ENCODE data around the gene SKI. TPM values are rescaled to one million over a fixed set of nuclear protein-coding genes. Genes with fewer than 3 reads are reported as not detected.

Gene SKI
- total and polyA plus RNA-seq, 2 of the 4 experiments (the other 2 are of a cell fraction) = 2.3 to 20.1 TPM

GRCh38 chr1:2322065-2322571 lies 94.0 kb downstream of the SKI start:
- intact Hi-C loops (cut with micrococcal nuclease) (no loop called here), in situ Hi-C loops (cut with MboI; ENCODE audit: low sequenced_read_pairs) (no loop called here), dilution Hi-C loops (cut with HindIII; ENCODE audit: low sequenced_read_pairs, unreplicated experiment) (no loop called here)
- CTCF ChIA-PET = interaction anchor here (0.6 kb wide), 1 partner anchor 171 kb away, joined by 3 read pairs; no protein-coding TSS in a partner anchor
- Histone ChIP-seq H2AK9ac (replicated peaks; ENCODE audit: low read depth, low read length, poor library complexity) (peak overlapping the region; percentile 60), H3K27me3 (ENCODE audit: control insufficient read depth, insufficient read depth, low read length) (peaks cover 6% of the 10 kb centered on the region; the same call in 1 of the 2 replicates), H2BK15ac (ENCODE audit: low read depth, low read length) (no peak overlapping the region), H3K4ac (ENCODE audit: low read depth, low read length) (peak overlapping the region; percentile 50), H3K36me3 (ENCODE audit: control insufficient read depth, insufficient read depth, low read length) (no peaks in the 10 kb centered on the region), H3K9me3 (ENCODE audit: control insufficient read depth, insufficient read depth, low read length) (peaks cover 3% of the 10 kb centered on the region; the same call in 1 of the 2 replicates), H3K4me1 (ENCODE audit: control insufficient read depth, insufficient read depth, low read length) (peaks cover 12% of the 10 kb centered on the region), H3K23ac (ENCODE audit: low read depth, low read length) (0 out of 2 replicates have a peak overlapping the region, but pooled peaks have one; percentile 35), H4K91ac (ENCODE audit: insufficient read depth, low read depth, low read length) (no peak overlapping the region; the same call in 1 of the 2 replicates), H3K27ac (ENCODE audit: insufficient read depth, low read length) (peak overlapping the region; percentile 43; the same call in 1 of the 2 replicates), H3K9ac (ENCODE audit: low read depth, low read length) (peak overlapping the region; percentile 39; the same call in 1 of the 2 replicates), H3K79me1 (ENCODE audit: low read depth in 1 of 2, low read length in 2 of 2) (0 out of 4 replicates have a peak, but pooled peaks cover 0 to 4% of the 10 kb centered on the region in 2 experiments), H2AK5ac (ENCODE audit: low read depth, low read length) (0 out of 2 replicates have a peak overlapping the region, but pooled peaks have one; percentile 7), H4K5ac (ENCODE audit: low read depth, low read length) (peak overlapping the region; percentile 58), H2BK5ac (ENCODE audit: low read depth, low read length, poor library complexity, severe bottlenecking) (no peak overlapping the region), H2BK20ac (ENCODE audit: low read depth, low read length) (no peak overlapping the region), H3K14ac (replicated peaks; ENCODE audit: low read depth, low read length) (no peak overlapping the region), H3K9me1 (ENCODE audit: insufficient read depth, low read length) (no peaks in the 10 kb centered on the region), H2BK120ac (ENCODE audit: low read depth, low read length) (peak overlapping the region; percentile 45; the same call in 1 of the 2 replicates), H3K4me2 (ENCODE audit: low read depth, low read length) (peak overlapping the region; percentile 57), H3K56ac (ENCODE audit: extremely low read depth, insufficient read depth, low read length) (peak overlapping the region; percentile 8; the same call in 1 of the 2 replicates), H3K4me3 (ENCODE audit: insufficient read depth, low read depth, low read length) (no peak overlapping the region), H4K8ac (ENCODE audit: low read depth in 2 of 2, low read length in 2 of 2) (peak overlapping the region; percentile 61 to 66; a peak in 3 of 4 replicates), H2AFZ (replicated peaks; ENCODE audit: low read length, poor library complexity) (peak overlapping the region; percentile 82), H3K18ac (ENCODE audit: low read depth, low read length) (peak overlapping the region; percentile 38), H4K20me1 (ENCODE audit: insufficient read depth, low read length) (no peaks in the 10 kb centered on the region)
- 0 out of 2 replicates have a peak, but pooled peaks have one; percentile 27 for TF ChIP-seq FOS (IDR thresholded peaks at IDR 0.05; ENCODE audit: low read depth, low read length)
- TF ChIP-seq MAFK (IDR thresholded peaks at IDR 0.05; ENCODE audit: low read depth, low read length) = no peak
- TF ChIP-seq SMC3 (IDR thresholded peaks at IDR 0.05; ENCODE audit: low read depth, low read length) = 0 out of 2 replicates have a peak, but pooled peaks have one; percentile 17
- TF ChIP-seq POLR2A (IDR thresholded peaks at IDR 0.05; ENCODE audit: low read depth, low read length) = peak; percentile 39; the same call in 1 of the 2 replicates
- TF ChIP-seq BHLHE40 (IDR thresholded peaks at IDR 0.05; ENCODE audit: low read depth, low read length) = 0 out of 2 replicates have a peak, but pooled peaks have one; percentile 55
- TF ChIP-seq MXI1 (IDR thresholded peaks at IDR 0.05; ENCODE audit: borderline replicate concordance, low read depth, low read length) = no peak
- no peak for TF ChIP-seq ELK1 (IDR thresholded peaks at IDR 0.05; ENCODE audit: borderline replicate concordance, low read depth, low read length)
- TF ChIP-seq CHD1 (IDR thresholded peaks at IDR 0.05; ENCODE audit: low read depth, low read length) = no peak
- TF ChIP-seq RAD21 (IDR thresholded peaks at IDR 0.05; ENCODE audit: low read length) = peak; percentile 38; the same call in 1 of the 2 replicates
- TF ChIP-seq CTCF (conservative IDR thresholded peaks at IDR 0.05; ENCODE audit: low read depth, low read length) = 0 out of 2 replicates have a peak, but pooled peaks have one; percentile 16
- no peak for TF ChIP-seq NFE2L2 (IDR thresholded peaks at IDR 0.05; ENCODE audit: low read depth, low read length)
- TF ChIP-seq MAZ (IDR thresholded peaks at IDR 0.05; ENCODE audit: borderline replicate concordance, low read depth, low read length) = peak; percentile 92
- peak; percentile 96 for ATAC-seq (ENCODE audit: low read depth)
- 8% methylated on average over 13 of the region's 30 CpGs; no CpG with 5 or more reads in 1 of the 2 experiments for WGBS, 2 experiments (ENCODE audit: extremely low coverage in 2 of 2, insufficient read length in 1 of 2)
- BruUV-seq (replicated peaks) = no TSS peak
- DNase-seq = peak; percentile 80
- POLR2A ChIA-PET (ENCODE audit: unreplicated experiment) = no interaction called here
